HepG2 (cell line): ENCODE results near the gene RABGGTA. TPM values are rescaled to one million over a fixed set of nuclear protein-coding genes. Genes with fewer than 3 reads are reported as not detected.
A peak's percentile ranks its signal among the peaks of the same experiment; 100 is the strongest.

Experiments
- ARNT ChIP-seq: fragments of 450-650 bp; IDR thresholded peaks from 2 replicates; pipeline ENCODE4 v1.6.1; 2017
- CBFB ChIP-seq: sonication (generic); formaldehyde crosslinking; IDR thresholded peaks from 2 replicates; pipeline ENCODE4 v1.4.0; 2020; ENCODE audit warnings: missing genetic modification reagents
- EHMT2 ChIP-seq: fragments of 200-600 bp; sonication (generic); IDR thresholded peaks from 2 replicates; pipeline ENCODE4 v1.7.0; 2017; ENCODE audit warnings: antibody characterized with exemption, low read depth, low read length, borderline replicate concordance
- GABPB1 ChIP-seq: IDR thresholded peaks from 2 replicates; pipeline ENCODE4 v1.6.1; 2016; ENCODE audit warnings: mild to moderate bottlenecking, missing genetic modification reagents, moderate library complexity, missing compliant biosample characterization
- GATAD1 ChIP-seq: IDR thresholded peaks from 2 replicates; pipeline ENCODE4 v1.6.1; 2016; ENCODE audit warnings: missing genetic modification reagents, missing compliant biosample characterization
- HNRNPL ChIP-seq: fragments of 200-400 bp; formaldehyde crosslinking; IDR thresholded peaks from 2 replicates; pipeline ENCODE4 v1.6.1; 2017; ENCODE audit warnings: mild to moderate bottlenecking, low read depth, low read length
- KDM1A ChIP-seq: IDR thresholded peaks from 2 replicates; pipeline ENCODE4 v1.6.1; 2016; ENCODE audit warnings: missing compliant biosample characterization
- NCOR1 ChIP-seq: fragments of 200-600 bp; sonication (generic); IDR thresholded peaks from 2 replicates; pipeline ENCODE4 v1.7.0; 2017; ENCODE audit warnings: antibody characterized with exemption, low read length, borderline replicate concordance
- RARG ChIP-seq: sonication (generic); formaldehyde crosslinking; IDR thresholded peaks from 2 replicates; pipeline ENCODE4 v1.4.0; 2020; ENCODE audit warnings: low read depth, mild to moderate bottlenecking, missing genetic modification reagents
- RBM22 ChIP-seq: fragments of 200-400 bp; formaldehyde crosslinking; optimal IDR thresholded peaks from 2 replicates; pipeline ENCODE3; 2017; ENCODE audit warnings: mild to moderate bottlenecking, low read length, moderate library complexity
- SUZ12 ChIP-seq: fragments of 150-350 bp; IDR thresholded peaks from 2 replicates; pipeline ENCODE4 v1.6.1; 2014; ENCODE audit warnings: low read depth, low read length
- ZBTB20 ChIP-seq: sonication (generic); formaldehyde crosslinking; IDR thresholded peaks from 2 replicates; pipeline ENCODE4 v1.8.1; 2023; ENCODE audit warnings: missing genetic modification reagents, low read depth, mild to moderate bottlenecking, borderline replicate concordance
- ZNF274 ChIP-seq: sonication (generic); formaldehyde crosslinking; IDR thresholded peaks from 2 replicates; pipeline ENCODE4 v1.5.1; 2020; ENCODE audit warnings: mild to moderate bottlenecking, missing genetic modification reagents
- ZNF331 ChIP-seq: sonication (generic); formaldehyde crosslinking; IDR thresholded peaks from 2 replicates; pipeline ENCODE4 v1.4.0; 2020; ENCODE audit warnings: missing genetic modification reagents
- ZNF34 ChIP-seq: sonication (generic); formaldehyde crosslinking; IDR thresholded peaks from 2 replicates; pipeline ENCODE4 v1.4.0; 2020; ENCODE audit warnings: mild to moderate bottlenecking, missing genetic modification reagents, borderline replicate concordance
- ZNF484 ChIP-seq: sonication (generic); formaldehyde crosslinking; IDR thresholded peaks from 2 replicates; pipeline ENCODE4 v1.5.1; 2020; ENCODE audit warnings: mild to moderate bottlenecking, low read depth, missing genetic modification reagents, borderline replicate concordance
- ZNF543 ChIP-seq: sonication (generic); formaldehyde crosslinking; IDR thresholded peaks from 2 replicates; pipeline ENCODE4 v1.4.0; 2020; ENCODE audit warnings: mild to moderate bottlenecking, missing genetic modification reagents
- ZNF776 ChIP-seq: sonication (generic); formaldehyde crosslinking; IDR thresholded peaks from 2 replicates; pipeline ENCODE4 v1.4.0; 2020; ENCODE audit warnings: mild to moderate bottlenecking, missing genetic modification reagents
- ZSCAN21 ChIP-seq: sonication (generic); formaldehyde crosslinking; IDR thresholded peaks from 2 replicates; pipeline ENCODE4 v1.8.0; 2022; ENCODE audit warnings: mild to moderate bottlenecking, missing genetic modification reagents, moderate library complexity, borderline replicate concordance
- polyA plus RNA-seq, 8 experiments: library from polyadenylated mRNA; depleted of rRNA in 3 of 8; stranded (reverse) in 7 of 8; unstranded in 1 of 8; fragments of >200 nt; fragmentation: Illumina TruSeq in 4 of 8; extraction: Trizol in 4 of 8; gene quantifications; 2 replicates each; pipeline versions ENCODE4 v1.2.1 to v1.2.3, GENCODE V29; 2011 to 2016; ENCODE audit warnings: low read depth in 4 of 8, missing spikeins in 1 of 8, mixed read lengths in 1 of 8; ENCODE audit not compliant: insufficient read depth in 1 of 8
- total RNA-seq, 5 experiments: library from RNA; depleted of rRNA; stranded (reverse); fragments of >200 nt; fragmentation: Illumina TruSeq; extraction: Trizol; gene quantifications; 2 replicates each; pipeline ENCODE4 v1.2.3, GENCODE V29; 2016; ENCODE audit warnings: low read depth in 1 of 5
- TF ChIP-seq, protein P1 (sequence below): sonication (generic); formaldehyde crosslinking; IDR thresholded peaks from 2 replicates; pipeline ENCODE4 v1.5.0; 2020; ENCODE audit warnings: mild to moderate bottlenecking, missing genetic modification reagents
- TF ChIP-seq, protein P2 (sequence below): sonication (generic); formaldehyde crosslinking; IDR thresholded peaks from 2 replicates; pipeline ENCODE4 v1.4.0; 2020; ENCODE audit warnings: missing genetic modification reagents
- TF ChIP-seq, protein P3 (sequence below): IDR thresholded peaks from 2 replicates; pipeline ENCODE4 v1.6.1; 2016
- TF ChIP-seq, protein P4 (sequence below): sonication (generic); formaldehyde crosslinking; IDR thresholded peaks from 2 replicates; pipeline ENCODE4 v1.9.0; 2022; ENCODE audit warnings: low read depth, missing genetic modification reagents
- TF ChIP-seq, protein P5 (sequence below): sonication (generic); formaldehyde crosslinking; IDR thresholded peaks from 2 replicates; pipeline ENCODE4 v1.5.1; 2020; ENCODE audit warnings: missing genetic modification reagents, mild to moderate bottlenecking, borderline replicate concordance

Gene RABGGTA
- total and polyA plus RNA-seq, 2 of the 13 experiments (the other 11 are each of a cell fraction or from before 2014, with no cell fraction given) = 57.9 to 90.8 TPM

DNA sequence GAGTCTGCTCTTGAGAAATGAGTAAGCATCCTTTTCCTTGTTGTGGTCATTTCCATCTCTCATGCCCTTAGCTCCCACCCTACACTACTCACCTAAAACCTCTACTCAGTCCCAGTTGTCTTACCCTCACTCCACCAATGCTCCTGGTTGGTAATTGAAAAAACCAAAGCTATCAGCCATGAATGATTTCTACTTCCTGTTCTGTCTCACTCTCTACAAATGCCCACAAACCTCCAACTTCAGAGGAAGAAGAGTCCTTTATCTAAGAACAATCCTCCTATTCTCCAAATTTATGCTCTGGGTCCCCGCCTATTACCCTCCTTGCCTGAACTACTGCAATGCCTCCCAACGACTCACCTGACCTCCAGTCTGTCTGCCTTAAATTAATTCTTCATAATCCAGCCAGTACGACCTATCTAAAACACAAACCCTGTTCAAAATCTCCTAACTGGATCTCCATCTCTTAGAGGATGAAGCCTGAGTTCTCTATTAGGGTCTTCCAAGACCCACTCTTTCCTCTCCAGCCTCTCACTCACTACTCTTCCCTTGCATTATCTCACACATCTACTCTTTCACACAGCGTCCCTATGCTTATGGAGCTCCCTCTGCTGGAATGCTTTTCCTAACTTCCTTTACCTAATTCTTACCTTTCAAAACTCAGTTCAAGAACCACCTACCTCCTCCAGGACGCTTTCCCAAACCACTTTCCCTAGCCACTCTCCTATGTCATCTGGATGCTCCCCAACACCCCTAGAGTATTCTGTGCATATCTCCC is 26.0 kb upstream of the RABGGTA start (continued):
- TF ChIP-seq ZNF543 (CRISPR knock-in tag) (0 out of 2 replicates have a peak, but pooled peaks have one; percentile 19), ZNF274 (CRISPR knock-in tag) (no peak), RARG (CRISPR knock-in tag) (no peak), ZNF776 (CRISPR knock-in tag) (no peak), CBFB (no peak), EHMT2 (no peak), GABPB1 (CRISPR knock-in tag) (0 out of 2 replicates have a peak, but pooled peaks have one; percentile 2), KDM1A (no peak), ARNT (no peak), ZNF331 (peak; percentile 73), SUZ12 (0 out of 2 replicates have a peak, but pooled peaks have one; percentile 11), HNRNPL (no peak), ZSCAN21 (CRISPR knock-in tag) (no peak), ZNF34 (CRISPR knock-in tag) (no peak), RBM22 (peak; percentile 63), ZBTB20 (CRISPR knock-in tag) (no peak), ZNF484 (no peak), GATAD1 (CRISPR knock-in tag) (peak; percentile 77; the same call in 1 of the 2 replicates), NCOR1 (no peak)
- TF ChIP-seq, protein P1, sequence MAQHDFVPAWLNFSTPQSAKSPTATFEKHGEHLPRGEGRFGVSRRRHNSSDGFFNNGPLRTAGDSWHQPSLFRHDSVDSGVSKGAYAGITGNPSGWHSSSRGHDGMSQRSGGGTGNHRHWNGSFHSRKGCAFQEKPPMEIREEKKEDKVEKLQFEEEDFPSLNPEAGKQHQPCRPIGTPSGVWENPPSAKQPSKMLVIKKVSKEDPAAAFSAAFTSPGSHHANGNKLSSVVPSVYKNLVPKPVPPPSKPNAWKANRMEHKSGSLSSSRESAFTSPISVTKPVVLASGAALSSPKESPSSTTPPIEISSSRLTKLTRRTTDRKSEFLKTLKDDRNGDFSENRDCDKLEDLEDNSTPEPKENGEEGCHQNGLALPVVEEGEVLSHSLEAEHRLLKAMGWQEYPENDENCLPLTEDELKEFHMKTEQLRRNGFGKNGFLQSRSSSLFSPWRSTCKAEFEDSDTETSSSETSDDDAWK (CRISPR knock-in tag) = no peak
- TF ChIP-seq, protein P2, sequence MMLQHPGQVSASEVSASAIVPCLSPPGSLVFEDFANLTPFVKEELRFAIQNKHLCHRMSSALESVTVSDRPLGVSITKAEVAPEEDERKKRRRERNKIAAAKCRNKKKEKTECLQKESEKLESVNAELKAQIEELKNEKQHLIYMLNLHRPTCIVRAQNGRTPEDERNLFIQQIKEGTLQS (CRISPR knock-in tag) = no peak
- TF ChIP-seq, protein P3, sequence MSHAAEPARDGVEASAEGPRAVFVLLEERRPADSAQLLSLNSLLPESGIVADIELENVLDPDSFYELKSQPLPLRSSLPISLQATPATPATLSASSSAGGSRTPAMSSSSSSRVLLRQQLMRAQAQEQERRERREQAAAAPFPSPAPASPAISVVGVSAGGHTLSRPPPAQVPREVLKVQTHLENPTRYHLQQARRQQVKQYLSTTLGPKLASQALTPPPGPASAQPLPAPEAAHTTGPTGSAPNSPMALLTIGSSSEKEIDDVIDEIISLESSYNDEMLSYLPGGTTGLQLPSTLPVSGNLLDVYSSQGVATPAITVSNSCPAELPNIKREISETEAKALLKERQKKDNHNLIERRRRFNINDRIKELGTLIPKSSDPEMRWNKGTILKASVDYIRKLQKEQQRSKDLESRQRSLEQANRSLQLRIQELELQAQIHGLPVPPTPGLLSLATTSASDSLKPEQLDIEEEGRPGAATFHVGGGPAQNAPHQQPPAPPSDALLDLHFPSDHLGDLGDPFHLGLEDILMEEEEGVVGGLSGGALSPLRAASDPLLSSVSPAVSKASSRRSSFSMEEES (CRISPR knock-in tag) = no peak
- TF ChIP-seq, protein P4, sequence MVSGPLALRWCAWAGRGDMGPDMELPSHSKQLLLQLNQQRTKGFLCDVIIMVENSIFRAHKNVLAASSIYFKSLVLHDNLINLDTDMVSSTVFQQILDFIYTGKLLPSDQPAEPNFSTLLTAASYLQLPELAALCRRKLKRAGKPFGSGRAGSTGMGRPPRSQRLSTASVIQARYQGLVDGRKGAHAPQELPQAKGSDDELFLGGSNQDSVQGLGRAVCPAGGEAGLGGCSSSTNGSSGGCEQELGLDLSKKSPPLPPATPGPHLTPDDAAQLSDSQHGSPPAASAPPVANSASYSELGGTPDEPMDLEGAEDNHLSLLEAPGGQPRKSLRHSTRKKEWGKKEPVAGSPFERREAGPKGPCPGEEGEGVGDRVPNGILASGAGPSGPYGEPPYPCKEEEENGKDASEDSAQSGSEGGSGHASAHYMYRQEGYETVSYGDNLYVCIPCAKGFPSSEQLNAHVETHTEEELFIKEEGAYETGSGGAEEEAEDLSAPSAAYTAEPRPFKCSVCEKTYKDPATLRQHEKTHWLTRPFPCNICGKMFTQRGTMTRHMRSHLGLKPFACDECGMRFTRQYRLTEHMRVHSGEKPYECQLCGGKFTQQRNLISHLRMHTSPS = no peak
- TF ChIP-seq, protein P5, sequence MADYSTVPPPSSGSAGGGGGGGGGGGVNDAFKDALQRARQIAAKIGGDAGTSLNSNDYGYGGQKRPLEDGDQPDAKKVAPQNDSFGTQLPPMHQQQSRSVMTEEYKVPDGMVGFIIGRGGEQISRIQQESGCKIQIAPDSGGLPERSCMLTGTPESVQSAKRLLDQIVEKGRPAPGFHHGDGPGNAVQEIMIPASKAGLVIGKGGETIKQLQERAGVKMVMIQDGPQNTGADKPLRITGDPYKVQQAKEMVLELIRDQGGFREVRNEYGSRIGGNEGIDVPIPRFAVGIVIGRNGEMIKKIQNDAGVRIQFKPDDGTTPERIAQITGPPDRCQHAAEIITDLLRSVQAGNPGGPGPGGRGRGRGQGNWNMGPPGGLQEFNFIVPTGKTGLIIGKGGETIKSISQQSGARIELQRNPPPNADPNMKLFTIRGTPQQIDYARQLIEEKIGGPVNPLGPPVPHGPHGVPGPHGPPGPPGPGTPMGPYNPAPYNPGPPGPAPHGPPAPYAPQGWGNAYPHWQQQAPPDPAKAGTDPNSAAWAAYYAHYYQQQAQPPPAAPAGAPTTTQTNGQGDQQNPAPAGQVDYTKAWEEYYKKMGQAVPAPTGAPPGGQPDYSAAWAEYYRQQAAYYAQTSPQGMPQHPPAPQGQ (CRISPR knock-in tag) = peak; percentile 73; the same call in 1 of the 2 replicates
